Measurements from ENCODE around the gene QPCT.
A peak's percentile ranks its signal among the peaks of the same experiment; 100 is the strongest.

Gene QPCT

GRCh38 chr2:37319754-37320609 is 24.4 kb upstream of the QPCT start:
- Mint-ChIP-seq H3K4me3 (no peak overlapping the region), H3K9me3 (no peaks in the 10 kb centered on the region), H3K4me1 (ENCODE audit: low read depth) (peaks cover 28% of the 10 kb centered on the region), H3K27ac (no peak overlapping the region), H3K36me3 (ENCODE audit: low read depth) (peaks cover 6% of the 10 kb centered on the region), H3K27me3 (ENCODE audit: low read depth) (peaks cover 28% of the 10 kb centered on the region)

GRCh38 chr2:37321029-37321682 is 23.3 kb upstream of the QPCT start:
- Mint-ChIP-seq H3K4me3 (no peak overlapping the region), H3K27me3 (ENCODE audit: low read depth) (peaks cover 38% of the 10 kb centered on the region), H3K9me3 (no peaks in the 10 kb centered on the region), H3K36me3 (ENCODE audit: low read depth) (peaks cover 6% of the 10 kb centered on the region), H3K27ac (no peak overlapping the region), H3K4me1 (ENCODE audit: low read depth) (peaks cover 34% of the 10 kb centered on the region)

- peaks cover 9% of the 10 kb centered on the region for H3K36me3 Mint-ChIP-seq (ENCODE audit: low read depth)
- H3K27ac Mint-ChIP-seq: no peak overlapping the region
- no peaks in the 10 kb centered on the region for H3K9me3 Mint-ChIP-seq
- peaks cover 38% of the 10 kb centered on the region for H3K4me1 Mint-ChIP-seq (ENCODE audit: low read depth)
- no peak overlapping the region for H3K4me3 Mint-ChIP-seq
- H3K27me3 Mint-ChIP-seq (ENCODE audit: low read depth): peaks cover 50% of the 10 kb centered on the region
These were observed 22.1 kb upstream of the QPCT start for GRCh38 chr2:37322368-37322767.

GRCh38 chr2:37323176-37323780 is 21.2 kb upstream of the QPCT start:
- H3K36me3 Mint-ChIP-seq (ENCODE audit: low read depth): peaks cover 9% of the 10 kb centered on the region
- no peaks in the 10 kb centered on the region for H3K9me3 Mint-ChIP-seq
- peak overlapping the region; percentile 96 for H3K4me3 Mint-ChIP-seq
- peaks cover 59% of the 10 kb centered on the region for H3K27me3 Mint-ChIP-seq (ENCODE audit: low read depth)
- H3K4me1 Mint-ChIP-seq (ENCODE audit: low read depth): peaks cover 31% of the 10 kb centered on the region
- H3K27ac Mint-ChIP-seq: peak overlapping the region; percentile 72

GRCh38 chr2:37323781-37324535 is 20.5 kb upstream of the QPCT start:
- H3K36me3 Mint-ChIP-seq (ENCODE audit: low read depth): peaks cover 9% of the 10 kb centered on the region
- peak overlapping the region; percentile 90 for H3K27ac Mint-ChIP-seq
- H3K27me3 Mint-ChIP-seq (ENCODE audit: low read depth): peaks cover 62% of the 10 kb centered on the region
- H3K4me1 Mint-ChIP-seq (ENCODE audit: low read depth): peaks cover 28% of the 10 kb centered on the region
- no peaks in the 10 kb centered on the region for H3K9me3 Mint-ChIP-seq
- peak overlapping the region; percentile 96 for H3K4me3 Mint-ChIP-seq

- H3K36me3 Mint-ChIP-seq (ENCODE audit: low read depth): peaks cover 9% of the 10 kb centered on the region
These were observed 20.0 kb upstream of the QPCT start for GRCh38 chr2:37324536-37324785.

GRCh38 chr2:37324786-37325624 is 19.4 kb upstream of the QPCT start, which contains the start of gene PRKD3:
PRKD3 (minus strand) TSS chr2:37324833; CDS start chr2:37316524, 8,309 bp downstream.
- H3K36me3 Mint-ChIP-seq (ENCODE audit: low read depth): peaks cover 9% of the 10 kb centered on the region
- H3K27ac Mint-ChIP-seq: peak within 1 kb of the TSS; percentile 90
- no peaks in the 10 kb centered on the region for H3K9me3 Mint-ChIP-seq
- H3K4me3 Mint-ChIP-seq: peak within 1 kb of the TSS; percentile 96
- peaks cover 56% of the 10 kb centered on the region for H3K27me3 Mint-ChIP-seq (ENCODE audit: low read depth)
- peaks cover 28% of the 10 kb centered on the region for H3K4me1 Mint-ChIP-seq (ENCODE audit: low read depth)

More at GRCh38 chr2:37324536-37324785, 20.0 kb upstream of the QPCT start:
- Mint-ChIP-seq H3K9me3 (no peaks in the 10 kb centered on the region), H3K4me1 (ENCODE audit: low read depth) (peaks cover 28% of the 10 kb centered on the region), H3K27ac (no peak overlapping the region), H3K4me3 (peak overlapping the region; percentile 46), H3K27me3 (ENCODE audit: low read depth) (peaks cover 62% of the 10 kb centered on the region)

GRCh38 chr2:37325625-37326071 is 18.8 kb upstream of the QPCT start:
- Mint-ChIP-seq H3K9me3 (no peaks in the 10 kb centered on the region), H3K4me1 (ENCODE audit: low read depth) (peaks cover 28% of the 10 kb centered on the region), H3K36me3 (ENCODE audit: low read depth) (peaks cover 9% of the 10 kb centered on the region), H3K27me3 (ENCODE audit: low read depth) (peaks cover 57% of the 10 kb centered on the region), H3K27ac (peak overlapping the region; percentile 24), H3K4me3 (peak overlapping the region; percentile 83)

GRCh38 chr2:37326285-37326684 is 18.1 kb upstream of the QPCT start:
- Mint-ChIP-seq H3K27me3 (ENCODE audit: low read depth) (peaks cover 62% of the 10 kb centered on the region), H3K36me3 (ENCODE audit: low read depth) (peaks cover 9% of the 10 kb centered on the region), H3K27ac (no peak overlapping the region), H3K9me3 (no peaks in the 10 kb centered on the region), H3K4me3 (peak overlapping the region; percentile 45), H3K4me1 (ENCODE audit: low read depth) (peaks cover 28% of the 10 kb centered on the region)

GRCh38 chr2:37326866-37327634 is 17.4 kb upstream of the QPCT start:
- H3K27me3 Mint-ChIP-seq (ENCODE audit: low read depth): peaks cover 61% of the 10 kb centered on the region
- no peak overlapping the region for H3K27ac Mint-ChIP-seq
- H3K4me3 Mint-ChIP-seq: no peak overlapping the region
- no peaks in the 10 kb centered on the region for H3K9me3 Mint-ChIP-seq
- H3K36me3 Mint-ChIP-seq (ENCODE audit: low read depth): peaks cover 6% of the 10 kb centered on the region
- H3K4me1 Mint-ChIP-seq (ENCODE audit: low read depth): peaks cover 24% of the 10 kb centered on the region

GRCh38 chr2:37330681-37331080 is 13.7 kb upstream of the QPCT start:
- peaks cover 69% of the 10 kb centered on the region for H3K27me3 Mint-ChIP-seq (ENCODE audit: low read depth)
- H3K36me3 Mint-ChIP-seq (ENCODE audit: low read depth): peaks cover 2% of the 10 kb centered on the region
- H3K9me3 Mint-ChIP-seq: no peaks in the 10 kb centered on the region
- no peak overlapping the region for H3K27ac Mint-ChIP-seq
- H3K4me3 Mint-ChIP-seq: no peak overlapping the region
- H3K4me1 Mint-ChIP-seq (ENCODE audit: low read depth): peaks cover 4% of the 10 kb centered on the region

GRCh38 chr2:37332560-37332959 is 11.9 kb upstream of the QPCT start:
- no peak overlapping the region for H3K4me3 Mint-ChIP-seq
- no peaks in the 10 kb centered on the region for H3K9me3 Mint-ChIP-seq
- H3K27me3 Mint-ChIP-seq (ENCODE audit: low read depth): peaks cover 61% of the 10 kb centered on the region
- no peaks in the 10 kb centered on the region for H3K36me3 Mint-ChIP-seq (ENCODE audit: low read depth)
- H3K4me1 Mint-ChIP-seq (ENCODE audit: low read depth): no peaks in the 10 kb centered on the region
- no peak overlapping the region for H3K27ac Mint-ChIP-seq

GRCh38 chr2:37333256-37333655 is 11.2 kb upstream of the QPCT start:
- no peaks in the 10 kb centered on the region for H3K9me3 Mint-ChIP-seq
- H3K27ac Mint-ChIP-seq: no peak overlapping the region
- no peaks in the 10 kb centered on the region for H3K36me3 Mint-ChIP-seq (ENCODE audit: low read depth)
- H3K27me3 Mint-ChIP-seq (ENCODE audit: low read depth): peaks cover 61% of the 10 kb centered on the region
- no peaks in the 10 kb centered on the region for H3K4me1 Mint-ChIP-seq (ENCODE audit: low read depth)
- no peak overlapping the region for H3K4me3 Mint-ChIP-seq
